HepG2 (cell line): ENCODE data around the gene SPATA7.

Experiments
- BCL6 ChIP-seq: IDR thresholded peaks from 2 replicates; pipeline ENCODE4 v1.6.1; 2016; ENCODE audit warnings: missing genetic modification reagents, missing compliant biosample characterization
- MAFK ChIP-seq, 2 experiments: IDR thresholded peaks in 1 of 2; conservative IDR thresholded peaks in 1 of 2; 2 replicates each; pipeline ENCODE4 v1.6.1; 2011; ENCODE audit warnings: improper control_type of control experiment in 2 of 2, low read length in 2 of 2
- POLR2AphosphoS5 ChIP-seq: IDR thresholded peaks from 2 replicates; pipeline ENCODE4 v1.6.1; 2012; ENCODE audit warnings: low read depth, low read length
- SMARCE1 ChIP-seq: fragments of 450-650 bp; IDR thresholded peaks from 2 replicates; pipeline ENCODE4 v1.6.1; 2017; ENCODE audit warnings: borderline replicate concordance
- ZNF101 ChIP-seq: sonication (generic); formaldehyde crosslinking; IDR thresholded peaks from 2 replicates; pipeline ENCODE4 v1.4.0; 2020; ENCODE audit warnings: mild to moderate bottlenecking, low read depth, missing genetic modification reagents, borderline replicate concordance
- ZNF619 ChIP-seq: sonication (generic); formaldehyde crosslinking; IDR thresholded peaks from 2 replicates; pipeline ENCODE4 v1.4.0; 2020; ENCODE audit warnings: mild to moderate bottlenecking, missing genetic modification reagents
- ZNF670 ChIP-seq: sonication (generic); formaldehyde crosslinking; IDR thresholded peaks from 2 replicates; pipeline ENCODE4 v1.8.0; 2022; ENCODE audit warnings: mild to moderate bottlenecking, missing genetic modification reagents, borderline replicate concordance
- TF ChIP-seq, protein P1 (sequence below): sonication (generic); formaldehyde crosslinking; IDR thresholded peaks from 2 replicates; pipeline ENCODE4 v1.4.0; 2020; ENCODE audit warnings: low read depth, mild to moderate bottlenecking, missing genetic modification reagents

GRCh38 chr14:88481059-88481458, 95.6 kb downstream of the SPATA7 start:
- TF ChIP-seq ZNF670 (CRISPR knock-in tag) (no peak), SMARCE1 (no peak), POLR2AphosphoS5 (no peak), MAFK (conservative IDR thresholded peaks at IDR 0.05 in 1 of 2, IDR thresholded peaks at IDR 0.05 in 1 of 2; ENCODE audit: low read length in 2 of 2) (no peak), ZNF101 (no peak), ZNF619 (CRISPR knock-in tag) (no peak), BCL6 (CRISPR knock-in tag) (no peak)
- TF ChIP-seq, protein P1, sequence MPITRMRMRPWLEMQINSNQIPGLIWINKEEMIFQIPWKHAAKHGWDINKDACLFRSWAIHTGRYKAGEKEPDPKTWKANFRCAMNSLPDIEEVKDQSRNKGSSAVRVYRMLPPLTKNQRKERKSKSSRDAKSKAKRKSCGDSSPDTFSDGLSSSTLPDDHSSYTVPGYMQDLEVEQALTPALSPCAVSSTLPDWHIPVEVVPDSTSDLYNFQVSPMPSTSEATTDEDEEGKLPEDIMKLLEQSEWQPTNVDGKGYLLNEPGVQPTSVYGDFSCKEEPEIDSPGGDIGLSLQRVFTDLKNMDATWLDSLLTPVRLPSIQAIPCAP, result no peak
